Stimulated activated CD4-positive, alpha-beta T cell treated with anti-CD3 and anti-CD28 coated beads, TNF-alpha, amount 100 ng/mL, for 48 hours (primary cell): ENCODE results near the gene SNRPB2.

Experiments used
- DNase-seq, 3 donors: peaks; one replicate each; pipeline ENCODE4 v3.0.0-alpha.2; 2020; ENCODE audit warnings: low read depth in 3 of 3

Gene SNRPB2

DNA sequence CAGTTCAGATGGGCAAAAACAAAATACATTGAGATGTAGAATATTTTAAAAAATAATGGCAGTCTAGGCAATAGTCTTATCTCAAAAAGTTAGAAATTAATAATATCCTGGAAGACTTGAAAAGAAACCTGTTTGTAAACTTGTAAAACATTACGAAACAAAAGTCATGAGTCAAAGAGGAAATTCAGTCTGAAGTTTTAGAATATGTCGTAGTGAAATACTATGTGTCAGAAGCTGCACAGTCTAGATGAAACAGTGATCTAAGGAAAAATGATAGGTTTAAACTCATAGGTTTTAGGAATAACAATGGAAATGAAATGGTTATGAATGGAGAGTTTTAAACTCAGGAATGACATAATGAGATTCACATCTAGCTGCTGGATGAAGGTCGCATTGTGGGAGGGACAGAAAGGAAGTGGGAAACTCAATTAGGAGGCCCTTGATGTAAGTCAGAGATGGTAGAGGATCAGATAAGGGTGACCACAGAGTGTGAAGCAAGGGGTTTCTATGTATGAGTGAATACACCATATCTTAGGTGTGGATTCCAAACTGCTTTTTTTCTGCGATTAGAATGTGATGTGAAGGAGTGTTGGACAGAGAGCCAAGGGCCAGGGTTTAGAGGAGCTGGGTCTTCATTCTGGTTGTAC, 2.8 kb downstream of the SNRPB2 start:
- DNase-seq, result no peak

DNA sequence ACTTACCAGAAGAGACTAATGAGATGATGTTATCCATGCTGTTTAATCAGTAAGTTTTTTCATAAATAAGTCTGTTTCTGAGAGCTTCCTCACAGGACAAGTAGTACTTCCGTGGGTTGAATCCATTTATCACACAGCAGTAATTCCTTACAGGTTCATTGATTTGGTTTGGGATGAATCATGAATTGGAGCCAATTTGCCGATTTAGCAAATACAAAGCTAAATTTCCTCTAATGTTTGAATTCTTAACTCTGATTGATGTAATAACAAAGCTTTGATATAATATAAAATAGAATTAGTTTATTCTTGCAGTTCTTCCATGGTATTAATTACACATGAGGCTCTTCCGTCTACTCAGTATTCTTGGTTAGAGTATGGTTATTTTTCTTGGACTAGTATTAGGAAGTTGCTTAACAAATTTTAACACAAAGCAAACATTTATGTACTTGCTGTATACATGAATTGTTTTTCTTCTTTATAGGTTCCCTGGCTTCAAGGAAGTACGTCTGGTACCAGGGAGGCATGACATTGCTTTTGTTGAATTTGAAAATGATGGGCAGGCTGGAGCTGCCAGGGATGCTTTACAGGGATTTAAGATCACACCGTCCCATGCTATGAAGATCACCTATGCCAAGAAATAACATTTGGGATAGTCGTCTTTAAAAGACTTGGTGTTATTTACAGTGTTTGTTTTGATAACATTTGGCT, 10.7 kb downstream of the SNRPB2 start:
- no peak for DNase-seq

DNA sequence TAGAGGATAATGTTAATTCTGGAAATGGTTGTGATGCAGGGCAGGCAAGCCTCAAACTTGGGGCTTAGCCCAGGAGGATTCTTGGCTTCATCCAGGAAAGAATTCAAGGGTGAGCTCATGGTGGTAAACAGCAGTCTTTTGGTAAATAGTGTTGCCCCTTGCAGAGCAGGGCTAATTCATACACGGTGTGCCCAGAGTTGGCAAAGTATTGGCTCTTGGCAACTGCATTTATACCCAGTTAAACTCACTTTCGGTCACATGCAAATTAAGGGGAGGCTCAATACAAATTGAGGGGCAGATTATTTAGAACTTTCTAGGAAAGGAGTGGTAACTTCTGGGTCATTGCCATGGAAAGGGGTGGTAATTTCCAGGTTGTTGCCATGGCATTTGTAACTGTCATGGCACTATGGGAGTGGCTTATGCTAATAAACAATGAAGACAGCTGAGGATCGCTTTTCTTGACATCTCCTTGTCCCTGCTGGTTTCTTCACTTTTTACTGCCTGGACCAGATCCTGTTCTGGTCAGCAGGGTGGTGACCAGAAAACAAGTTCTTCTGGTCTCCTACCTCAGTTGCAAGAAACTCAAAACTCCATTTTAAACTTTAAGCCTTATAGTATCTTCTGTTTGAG, 14.5 kb downstream of the SNRPB2 start:
- no peak for DNase-seq

DNA sequence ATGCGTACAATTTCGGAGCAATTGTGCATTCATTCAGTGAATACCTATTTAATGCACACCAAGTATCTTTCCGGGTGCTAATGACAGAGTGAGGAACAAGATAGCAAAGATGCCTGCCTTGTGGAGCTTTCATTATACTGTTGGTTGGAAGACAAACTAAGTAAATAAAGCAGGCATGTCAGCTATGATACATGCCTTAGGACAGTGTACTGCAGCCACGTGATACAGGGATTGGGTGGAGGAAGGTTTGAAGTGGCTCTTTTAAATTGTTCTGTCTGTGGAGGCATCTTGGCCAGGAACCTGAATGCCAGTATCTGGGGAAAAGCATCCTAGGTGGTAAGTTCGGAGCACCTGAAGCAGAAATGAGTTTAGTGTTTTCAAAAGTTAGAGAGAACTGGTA, 15.4 kb downstream of the SNRPB2 start:
- DNase-seq, result no peak

DNA sequence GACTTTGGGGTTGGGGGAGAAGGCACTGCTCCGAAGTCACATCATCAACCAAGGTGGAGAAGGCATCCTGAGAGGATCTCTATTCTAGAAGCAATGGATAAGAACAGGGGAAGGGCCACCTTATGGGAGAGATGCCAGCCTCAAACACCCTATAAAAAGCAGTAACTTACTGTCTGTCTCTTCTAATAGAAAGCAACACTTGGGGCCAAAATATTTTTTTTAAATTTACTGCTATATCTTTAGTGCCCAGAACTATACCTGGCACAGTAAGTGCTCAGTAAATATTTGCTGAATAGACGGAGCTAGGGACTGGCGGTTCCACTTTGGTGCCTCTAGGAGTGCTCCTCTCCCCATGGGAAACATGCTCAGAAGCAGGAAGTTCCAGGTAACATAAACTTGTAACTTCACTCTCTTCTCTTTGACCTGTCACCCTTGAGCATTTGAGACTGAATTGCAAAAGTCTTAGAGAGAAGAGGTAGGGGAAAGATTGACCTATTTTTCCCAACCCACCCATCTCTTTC, 17.5 kb downstream of the SNRPB2 start:
- DNase-seq, result no peak

DNA sequence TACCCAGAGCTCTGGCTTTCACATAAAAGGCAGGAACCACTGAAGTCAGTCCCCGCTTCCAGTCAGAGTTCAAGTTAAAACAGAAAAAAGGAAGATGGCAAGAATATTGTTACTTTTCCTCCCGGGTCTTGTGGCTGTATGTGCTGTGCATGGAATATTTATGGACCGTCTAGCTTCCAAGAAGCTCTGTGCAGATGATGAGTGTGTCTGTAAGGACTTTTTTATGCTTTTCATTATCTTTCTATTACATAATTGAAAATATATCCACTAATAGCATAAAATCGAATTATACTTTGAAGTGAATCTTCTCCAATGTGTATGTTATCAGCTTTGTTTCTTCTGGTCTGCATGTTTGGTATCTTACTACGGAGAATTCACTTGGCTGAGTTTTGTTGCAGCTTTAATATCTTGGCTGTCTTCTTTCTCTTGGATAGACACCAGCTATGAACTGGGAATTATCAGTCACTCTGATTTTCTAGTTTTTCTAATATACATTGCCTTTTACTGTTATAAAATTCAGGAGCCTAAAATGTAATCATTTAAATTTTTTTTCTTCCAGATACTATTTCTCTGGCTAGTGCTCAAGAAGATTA, 18.6 kb downstream of the SNRPB2 start, which contains the start of gene OTOR:
TSS of gene OTOR (plus strand) at position 51 of the 593 bp plus-strand sequence. CDS start at position 95, 44 bp downstream.
- no peak for DNase-seq

DNA sequence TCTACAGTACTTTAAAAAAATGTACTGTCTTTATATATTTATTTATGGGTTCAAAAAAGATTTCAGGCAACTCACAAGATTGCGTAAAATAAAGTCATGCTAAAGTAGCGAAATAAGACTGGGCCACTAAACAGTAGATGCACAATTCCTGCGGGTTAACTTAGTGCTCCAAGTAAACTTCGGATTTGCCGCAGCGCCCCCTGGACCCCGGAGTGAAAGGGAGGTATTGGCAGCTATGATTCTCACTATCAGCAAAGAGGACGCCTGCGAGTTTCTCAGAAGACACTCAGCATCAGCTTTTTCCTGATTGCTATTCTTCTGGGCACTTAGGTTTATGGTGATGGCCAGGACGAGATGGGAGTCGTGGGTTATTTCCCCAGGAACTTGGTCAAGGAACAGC, 19.7 kb downstream of the SNRPB2 start:
- no peak for DNase-seq

DNA sequence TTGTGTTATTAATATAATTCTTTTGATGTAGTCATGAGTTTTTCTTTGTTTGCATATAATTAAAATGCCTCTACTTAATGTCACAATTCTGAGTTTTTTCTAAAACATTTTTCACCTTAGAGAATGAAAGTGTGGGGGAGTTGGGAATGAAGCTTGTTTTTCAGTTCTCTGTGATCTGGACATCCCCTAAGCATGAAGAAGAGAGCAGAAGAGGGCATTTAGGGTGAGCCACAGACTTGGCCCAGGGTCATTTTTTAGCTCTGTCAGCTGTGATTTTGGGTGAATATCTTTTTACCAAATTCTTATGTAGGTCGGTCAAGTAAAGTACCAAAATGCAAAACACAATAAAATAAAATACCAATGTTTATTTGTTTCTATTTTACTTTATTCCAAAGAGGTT, 22.3 kb downstream of the SNRPB2 start:
- DNase-seq, result no peak

DNA sequence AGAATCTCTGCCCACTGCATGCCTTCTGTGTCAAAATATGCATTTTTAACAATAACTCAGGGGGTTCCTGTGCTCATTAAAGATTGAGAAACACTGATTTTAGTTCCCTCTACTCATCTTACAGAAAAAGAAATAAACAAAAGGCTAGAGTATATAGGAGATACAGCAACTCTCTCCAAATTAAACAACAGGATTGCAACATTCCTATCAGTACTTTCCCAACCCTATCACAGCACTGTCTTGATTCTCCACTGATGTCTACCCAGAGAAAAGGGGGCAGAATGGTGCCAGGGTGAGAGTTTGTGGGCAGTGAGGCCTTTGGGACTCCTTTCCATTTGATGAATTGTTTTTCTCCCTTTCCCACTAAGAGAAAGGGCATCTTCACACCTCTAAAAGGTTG, 23.1 kb downstream of the SNRPB2 start:
- no peak for DNase-seq

DNA sequence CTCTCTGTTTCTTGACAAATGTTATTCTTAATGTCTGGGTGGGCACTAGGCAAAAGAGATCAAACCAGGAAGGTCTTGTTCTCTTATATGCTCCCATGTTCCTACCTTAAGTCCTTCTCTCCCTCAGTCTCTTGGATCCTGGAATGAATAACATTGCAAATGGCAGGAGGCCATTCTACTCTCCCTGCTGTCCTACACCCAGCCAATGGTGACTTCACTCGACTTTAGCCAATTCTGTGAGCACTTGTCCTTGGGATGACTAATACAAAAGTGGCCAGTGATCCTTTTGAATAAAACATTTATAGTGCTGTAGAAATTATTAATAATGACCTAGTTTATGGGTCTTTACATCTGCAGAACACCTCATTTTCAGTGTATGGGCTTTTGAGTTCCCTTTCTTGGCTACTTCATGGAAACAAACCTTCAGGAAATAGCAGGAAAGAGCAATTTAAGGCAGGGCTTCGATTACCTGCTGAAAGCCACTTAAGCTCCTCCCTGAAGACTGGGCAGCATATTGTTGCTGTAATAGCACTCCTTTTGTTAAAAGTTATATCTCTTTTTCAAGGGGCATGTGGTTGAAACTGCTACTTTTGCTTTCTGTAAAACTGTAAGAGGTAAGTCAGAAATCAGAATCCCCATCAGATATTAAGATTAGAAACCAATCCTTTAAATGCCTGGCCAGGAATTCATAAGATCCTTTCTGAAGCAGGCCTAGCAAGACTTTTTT, 28.8 kb downstream of the SNRPB2 start:
- DNase-seq, result no peak

DNA sequence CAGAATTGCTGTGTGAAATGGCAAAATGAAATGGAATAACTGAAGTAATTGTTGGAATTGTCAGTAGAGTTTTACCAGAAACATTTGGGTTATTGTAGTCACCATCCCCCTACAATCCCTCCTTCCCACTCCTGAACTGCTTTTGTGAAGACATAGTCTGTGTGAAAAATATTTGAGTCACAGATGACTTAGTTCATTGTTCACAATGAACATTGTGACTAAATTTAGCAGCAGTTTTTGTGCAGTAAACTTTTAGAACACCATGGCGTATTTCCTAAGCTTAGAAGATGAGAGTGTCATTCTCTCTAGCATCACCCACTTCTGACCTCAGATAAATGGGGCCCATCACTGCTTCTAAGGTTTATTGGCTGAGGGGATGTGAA, 29.3 kb downstream of the SNRPB2 start:
- no peak for DNase-seq

DNA sequence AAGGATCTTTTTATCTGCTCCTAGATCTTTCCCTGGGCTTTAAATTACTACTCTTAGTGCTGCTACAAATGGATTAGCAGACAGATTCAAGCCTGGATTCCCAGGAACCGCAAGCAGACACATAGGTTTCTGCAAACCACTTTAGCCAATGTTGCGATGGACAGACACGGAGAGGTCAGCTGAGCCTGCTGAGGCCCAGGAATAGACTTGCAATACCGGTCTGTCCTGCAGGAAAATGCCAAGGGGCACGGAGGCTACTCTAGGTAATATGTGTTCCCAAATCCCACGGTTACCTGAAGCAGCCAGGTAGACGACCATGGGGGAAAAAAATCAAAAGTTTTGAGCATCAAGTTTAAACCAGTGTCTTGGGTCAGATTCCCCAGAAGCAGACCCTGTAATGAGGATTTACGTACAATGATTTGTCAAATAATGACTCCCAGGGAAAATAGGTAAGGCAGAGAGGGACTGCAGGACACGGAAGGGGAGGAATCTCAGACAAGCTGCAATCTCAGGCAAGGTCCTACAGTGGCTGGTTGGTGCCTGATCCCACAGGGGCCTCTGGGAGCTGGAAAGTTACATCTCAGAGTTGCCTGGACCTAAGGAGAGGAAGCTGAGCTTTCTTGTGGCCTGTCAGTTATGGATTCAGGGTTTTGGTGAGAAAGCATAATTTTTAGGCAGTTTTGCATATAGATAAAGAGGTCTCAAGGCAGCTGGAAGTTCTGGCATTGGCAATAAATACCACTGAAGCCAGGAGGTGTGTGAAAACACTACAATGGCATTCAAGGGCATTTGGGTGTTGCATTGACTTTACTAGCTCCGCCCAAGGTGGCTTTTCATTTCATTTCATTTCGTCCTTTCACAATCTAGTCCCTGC, 30.8 kb downstream of the SNRPB2 start:
- DNase-seq, result no peak

DNA sequence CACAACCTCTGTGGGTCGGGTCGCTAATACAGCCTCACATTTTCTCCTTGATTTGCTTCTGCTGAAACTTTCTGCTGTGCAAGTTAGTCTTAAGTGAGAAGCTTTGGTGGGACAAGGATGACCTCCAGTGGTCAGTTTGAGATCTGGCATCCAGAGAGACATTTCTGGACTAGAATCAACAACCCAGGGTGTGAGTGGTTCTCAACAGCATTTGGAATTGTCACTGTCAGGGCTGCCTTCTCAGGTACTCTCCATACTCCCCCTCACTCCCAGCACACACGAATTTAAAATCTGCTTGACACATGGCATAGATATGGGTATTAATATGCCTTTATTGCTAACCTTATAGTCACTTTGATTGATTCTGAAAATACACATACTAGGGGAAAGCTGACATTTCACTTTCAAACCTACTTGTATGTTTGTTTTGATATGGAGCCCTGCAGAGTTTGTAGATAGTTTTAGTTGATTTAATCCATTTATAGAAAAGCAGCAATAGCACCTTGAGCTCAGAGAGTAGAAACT, 31.5 kb downstream of the SNRPB2 start:
- DNase-seq, result peak; percentile 5 to 17 (median 8)

DNA sequence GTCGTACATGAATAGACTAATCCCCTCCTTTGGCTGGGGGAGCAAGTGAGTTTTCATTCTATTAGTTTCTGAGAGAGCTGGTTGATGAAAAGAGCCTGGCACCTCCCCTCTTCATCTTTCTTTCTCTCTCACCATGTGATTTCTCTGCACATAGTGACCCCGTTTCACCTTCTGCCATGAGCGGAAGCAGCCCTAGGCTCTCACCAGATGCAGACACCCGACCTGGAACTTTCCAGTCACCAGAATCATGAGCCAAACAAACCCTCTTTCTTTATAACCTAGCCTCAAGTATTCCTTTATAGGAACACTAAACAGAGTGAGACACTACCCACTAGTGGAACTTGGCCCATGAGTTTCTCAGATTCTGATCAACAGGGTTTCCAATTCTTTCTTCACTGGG, 34.7 kb downstream of the SNRPB2 start:
- no peak for DNase-seq

DNA sequence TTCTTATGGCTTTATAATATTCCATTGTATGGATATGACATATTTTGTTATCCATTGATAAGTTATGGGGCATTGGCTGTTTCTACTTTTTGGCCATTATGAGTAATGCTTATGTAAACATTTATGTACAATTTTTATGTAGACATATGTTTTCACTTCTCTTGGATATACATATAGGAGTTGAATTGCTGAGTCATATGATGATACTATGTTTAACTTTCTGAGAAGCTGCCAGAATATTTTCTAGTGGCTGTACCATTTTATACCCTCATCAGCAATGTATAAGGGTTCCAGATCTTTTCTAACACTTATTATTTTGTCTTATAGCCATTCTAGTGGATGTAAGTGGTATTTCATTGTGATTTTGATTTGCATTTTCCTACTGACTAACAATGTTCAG, 41.4 kb downstream of the SNRPB2 start:
- no peak for DNase-seq

DNA sequence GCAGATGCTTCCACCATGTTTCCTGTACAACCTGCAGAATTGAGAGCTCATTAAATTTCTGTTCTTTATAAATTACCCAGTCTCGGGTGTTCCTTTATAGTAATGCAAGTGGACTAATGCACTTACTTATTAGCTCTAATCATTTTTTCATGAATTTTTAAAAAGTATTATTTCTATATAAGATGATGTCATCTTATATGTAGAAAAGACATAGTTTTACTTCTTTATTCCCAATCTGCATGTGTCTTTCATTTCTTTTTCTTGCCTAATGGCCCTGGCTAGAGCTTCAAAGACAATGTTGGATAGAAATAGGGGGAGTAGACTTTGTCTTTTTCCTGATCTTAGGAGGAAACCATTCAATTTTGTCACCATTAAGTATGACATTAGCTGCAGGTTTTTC, 46.1 kb downstream of the SNRPB2 start:
- DNase-seq, result no peak

DNA sequence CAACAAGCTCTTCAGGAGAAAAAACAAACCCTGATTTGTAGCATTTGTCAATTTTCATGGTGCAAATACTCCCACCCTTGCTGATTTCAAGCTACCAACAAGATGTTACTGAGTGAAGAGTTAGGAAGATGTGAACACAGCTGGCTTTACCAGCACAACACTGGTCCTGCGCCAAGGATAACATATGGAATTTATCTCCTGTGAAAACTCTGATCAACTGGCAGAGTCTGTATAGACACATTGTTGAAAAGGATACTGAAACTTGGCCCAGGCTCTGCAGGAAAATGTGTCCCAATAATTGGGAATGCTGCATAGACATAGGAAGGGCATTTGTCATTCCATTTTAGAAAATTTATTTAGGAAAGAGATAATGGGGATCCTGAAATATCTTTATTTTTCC, 47.3 kb downstream of the SNRPB2 start:
- DNase-seq, result no peak

DNA sequence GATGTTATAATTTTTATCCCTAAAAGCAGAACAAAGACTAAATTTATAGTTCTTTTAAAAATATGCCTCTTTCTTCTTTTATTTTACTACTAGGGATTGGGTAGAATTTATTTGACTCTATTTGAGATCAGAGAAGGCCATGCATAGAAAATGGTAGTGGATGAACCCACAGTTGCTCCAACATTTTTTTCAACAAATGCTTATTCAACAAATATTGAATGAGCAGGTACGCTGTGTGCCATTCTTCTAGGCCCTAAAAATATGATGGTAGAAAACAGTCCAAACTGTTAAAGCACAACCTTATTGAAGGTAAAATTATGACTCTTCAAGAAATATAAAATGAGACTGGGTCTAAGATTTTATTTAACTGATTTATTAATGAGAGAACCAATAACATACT, 48.3 kb downstream of the SNRPB2 start:
- no peak for DNase-seq

DNA sequence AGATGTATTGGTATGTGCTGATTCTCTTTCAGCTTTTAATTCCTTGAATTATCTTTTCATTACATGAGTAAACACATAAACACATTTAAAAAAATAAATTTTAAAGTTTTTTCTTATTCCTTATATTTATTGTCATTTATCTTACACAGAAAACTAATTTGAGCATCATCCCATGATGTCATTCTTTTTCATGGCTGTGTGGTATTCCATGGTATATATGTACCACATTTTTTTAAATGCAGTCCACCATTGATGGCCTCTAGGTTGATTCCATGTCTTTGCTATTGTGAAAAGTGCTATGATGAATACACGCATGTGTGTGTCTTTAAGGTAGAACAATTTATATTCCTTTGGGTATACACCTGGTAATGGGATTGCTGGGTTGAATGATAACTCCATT, 51.7 kb downstream of the SNRPB2 start:
- DNase-seq, result no peak

DNA sequence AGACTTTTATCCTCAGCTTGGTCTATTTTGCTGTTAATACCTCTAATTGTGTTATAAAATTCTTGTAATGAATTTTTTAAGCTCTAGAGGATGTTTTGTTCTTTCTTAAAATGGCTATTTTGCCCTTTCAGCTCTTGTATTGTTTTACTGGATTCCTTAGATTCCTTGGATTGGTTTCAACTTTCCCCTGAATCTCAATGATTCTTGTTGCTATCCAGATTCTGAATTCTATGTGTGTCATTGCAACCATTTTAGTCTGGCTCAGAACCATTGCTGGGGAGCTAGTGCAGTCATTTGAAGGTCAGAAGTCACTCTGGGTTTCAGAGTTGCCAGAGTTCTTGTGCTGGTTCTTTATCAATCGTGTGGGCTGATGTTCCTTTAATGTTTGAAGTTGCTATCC, 55.4 kb downstream of the SNRPB2 start:
- no peak for DNase-seq
